ENCODE data around the gene DNAH12.

GRCh38 chr3:57518276-57518915 is 25.7 kb downstream of the DNAH12 start:
- no peak for TF ChIP-seq CTCF (IDR thresholded peaks at IDR 0.05)
- TF ChIP-seq POLR2A (IDR thresholded peaks at IDR 0.05): no peak

Data from right lobe of liver (tissue), 4 donors.